ENCODE results near the gene PDIA6. TPM values are rescaled to one million over a fixed set of nuclear protein-coding genes. Genes with fewer than 3 reads are reported as not detected.

The PDIA6 gene
- total RNA-seq, 1 donor from 2014 or later = 406 TPM

- DNase-seq (ENCODE audit: low read depth) = no peak
- TF ChIP-seq CTCF (conservative IDR thresholded peaks at IDR 0.05; ENCODE audit: low read depth, low read length) = no peak
- H3K4me3 ChIP-seq (ENCODE audit: low read depth, low read length) = no peak overlapping the region
Observed at GRCh38 chr2:10788855-10789254, 23.7 kb downstream of the PDIA6 start.

- H3K4me3 ChIP-seq (ENCODE audit: low read depth, low read length) = no peak overlapping the region
- TF ChIP-seq CTCF (conservative IDR thresholded peaks at IDR 0.05; ENCODE audit: low read depth, low read length) = peak; percentile 64
- no peak for DNase-seq (ENCODE audit: low read depth)
Observed at GRCh38 chr2:10787176-10787968, 25.2 kb downstream of the PDIA6 start.

- no peak overlapping the region for H3K4me3 ChIP-seq (ENCODE audit: low read depth, low read length)
- DNase-seq (ENCODE audit: low read depth) = no peak
- TF ChIP-seq CTCF (conservative IDR thresholded peaks at IDR 0.05; ENCODE audit: low read depth, low read length) = no peak
Observed at GRCh38 chr2:10786240-10786982, 26.2 kb downstream of the PDIA6 start.

- no peak for TF ChIP-seq CTCF (conservative IDR thresholded peaks at IDR 0.05; ENCODE audit: low read depth, low read length)
- no peak overlapping the region for H3K4me3 ChIP-seq (ENCODE audit: low read depth, low read length)
- no peak for DNase-seq (ENCODE audit: low read depth)
Observed at GRCh38 chr2:10785260-10785659, 27.3 kb downstream of the PDIA6 start.

GRCh38 chr2:10784719-10785118, 27.9 kb downstream of the PDIA6 start:
- DNase-seq (ENCODE audit: low read depth) = no peak
- no peak overlapping the region for H3K4me3 ChIP-seq (ENCODE audit: low read depth, low read length)
- TF ChIP-seq CTCF (conservative IDR thresholded peaks at IDR 0.05; ENCODE audit: low read depth, low read length) = no peak

- TF ChIP-seq CTCF (conservative IDR thresholded peaks at IDR 0.05; ENCODE audit: low read depth, low read length) = no peak
- no peak overlapping the region for H3K4me3 ChIP-seq (ENCODE audit: low read depth, low read length)
- peak; percentile 7 for DNase-seq (ENCODE audit: low read depth)
Observed at GRCh38 chr2:10783421-10783820, 29.2 kb downstream of the PDIA6 start.
